ENCODE results near the gene ANGEL2.

The ANGEL2 gene

DNA sequence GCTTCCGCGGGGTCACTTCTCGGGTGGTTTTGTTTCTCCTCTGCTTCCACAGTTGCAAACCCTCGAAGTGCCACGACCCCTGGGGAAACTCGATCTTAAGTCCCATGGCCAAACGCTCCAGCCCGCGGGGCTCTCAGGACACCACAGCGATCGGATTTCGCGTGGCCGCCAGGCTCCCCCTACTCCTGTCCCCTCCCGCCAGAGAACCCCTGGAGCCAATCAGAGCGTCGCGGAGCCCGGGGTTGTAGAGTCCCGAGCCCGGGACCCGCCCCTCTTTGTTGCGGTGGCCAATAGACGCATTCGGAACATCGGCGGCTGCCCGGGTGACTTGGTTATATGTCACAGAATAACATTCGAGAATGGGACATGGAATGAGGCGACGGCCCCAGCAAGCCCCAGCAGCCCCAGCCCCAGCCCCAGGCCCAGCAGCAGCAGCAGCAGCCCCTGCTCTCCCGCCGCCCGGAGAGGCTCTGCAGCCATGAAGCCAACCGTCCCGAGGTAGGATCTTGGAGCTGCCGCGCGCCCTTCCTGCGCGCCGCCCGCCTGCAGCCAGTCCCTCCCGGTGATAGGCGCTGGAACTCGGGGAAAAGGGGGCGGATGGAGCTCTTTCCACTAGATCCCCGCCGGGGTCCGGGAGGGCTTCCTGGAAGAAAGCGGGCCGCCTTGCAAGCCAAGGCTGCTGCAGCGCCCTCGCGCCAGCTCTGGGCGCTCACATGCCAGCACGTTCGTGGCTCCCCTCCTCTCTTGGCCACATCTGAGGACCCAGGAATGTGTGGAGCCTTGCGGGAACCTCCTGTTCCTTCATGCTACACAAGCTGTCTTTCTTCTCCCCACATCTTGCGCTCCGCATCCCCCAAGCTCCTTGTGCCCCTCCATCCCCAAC, 65.2 kb downstream of the ANGEL2 start, which contains the start of gene VASH2:
Gene VASH2 (plus strand): TSS at position 299 of the 883 bp plus-strand sequence. CDS start 1,002 bp downstream, outside the sequence.
- peak; percentile 95 for DNase-seq

GRCh38 chr1:212949771-212950170, 65.9 kb downstream of the ANGEL2 start:
- DNase-seq = no peak

DNA sequence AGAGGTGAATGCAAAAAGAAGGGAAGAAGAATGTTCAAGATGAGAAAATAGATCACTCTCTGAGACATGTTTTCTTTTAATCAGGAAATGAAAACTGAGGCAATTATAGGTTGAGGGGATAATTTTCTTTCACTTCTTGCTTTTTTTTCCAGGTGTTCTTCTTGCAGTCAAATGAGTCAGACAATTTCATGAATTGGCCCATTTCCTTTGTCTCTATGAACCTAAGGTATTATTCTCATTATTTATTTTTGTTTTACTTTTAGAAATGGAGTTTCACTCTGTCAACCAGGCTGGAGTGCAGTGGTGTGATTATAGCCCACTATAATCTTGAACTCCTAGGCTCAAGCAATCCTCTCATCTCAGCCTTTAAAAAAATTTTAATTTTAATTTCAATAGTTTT, 68.8 kb downstream of the ANGEL2 start:
- peak; percentile 3 for DNase-seq

- no peak for DNase-seq
Measured at GRCh38 chr1:212945463-212946160, 70.1 kb downstream of the ANGEL2 start.

- DNase-seq = no peak
Measured at GRCh38 chr1:212945056-212945455, 70.6 kb downstream of the ANGEL2 start.

DNA sequence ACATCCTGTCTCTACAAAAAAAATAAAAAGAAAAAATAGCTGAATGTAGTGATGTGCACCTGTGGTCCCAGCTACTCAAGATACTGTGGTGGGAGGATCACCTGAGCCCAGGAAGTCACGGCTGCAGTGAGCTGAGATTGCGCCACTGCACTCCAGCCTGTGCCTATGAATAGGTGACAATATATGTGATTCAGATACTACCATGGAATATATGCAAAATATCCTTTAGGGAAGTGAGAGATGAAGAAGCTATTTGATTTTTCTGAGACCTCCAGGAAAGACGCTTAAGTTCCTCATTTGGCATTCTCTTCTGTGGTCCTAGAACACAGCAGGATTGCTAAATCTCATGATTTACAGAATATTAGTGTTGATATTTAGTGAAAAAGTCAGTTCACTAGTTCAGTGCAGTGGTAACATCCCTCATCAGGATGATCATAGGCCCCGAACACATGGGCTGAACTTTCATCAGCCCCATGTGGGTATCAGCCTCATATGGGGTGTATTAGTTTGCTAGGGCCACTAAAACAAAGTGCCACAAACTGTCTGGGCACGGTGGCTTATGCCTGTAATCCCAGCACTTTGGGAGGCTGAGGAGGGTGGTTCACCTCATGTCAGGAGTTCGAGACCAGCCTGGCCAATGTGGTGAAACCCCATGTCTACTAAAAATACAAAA, 71.3 kb downstream of the ANGEL2 start:
- no peak for DNase-seq

GRCh38 chr1:212943393-212943710, 72.3 kb downstream of the ANGEL2 start:
- DNase-seq = no peak

GRCh38 chr1:212942679-212943392, 72.8 kb downstream of the ANGEL2 start:
- DNase-seq = no peak

Data from NCI-H1436 (cell line).